HepG2 (cell line): ENCODE data around the gene INTS1. TPM values are rescaled to one million over a fixed set of nuclear protein-coding genes. Genes with fewer than 3 reads are reported as not detected.

Source experiments
- ATAC-seq: fragments of 200-7000 bp; cut with Tn5 transposase; 3 replicates; pipeline ENCODE4 v1.9.1; 2020; ENCODE audit warnings: mild to moderate bottlenecking, moderate library complexity
- BruUV-seq: library from RNA; stranded (reverse); fragments of 400-500 nt; replicated peaks from 2 replicates; lab custom pipeline; 2021; lab: Mats Ljungman, UMichigan
- CTCF ChIA-PET: fragments of 300-600 bp; formaldehyde crosslinking; extraction: SDS; loops from one replicate; lab custom pipeline; 2021; ENCODE audit warnings: low total read pairs, inconsistent platforms, low intra/inter-chr PET ratio; lab: Yijun Ruan, JAX
- POLR2A ChIA-PET: fragments of 350-600 bp; sonication (Branson Sonifier 250); formaldehyde crosslinking; loops from one replicate; lab custom pipeline; 2020; ENCODE audit warnings: antibody characterized with exemption, inconsistent platforms; lab: Yijun Ruan, JAX
- DNase-seq: peaks from one replicate; pipeline ENCODE4 v3.0.0-alpha.2; 2015; ENCODE audit warnings: low spot score
- FAIRE-seq: peaks from 3 replicates; lab custom pipeline; 2011; peaks lifted over from hg19 to GRCh38; lab: Jason Lieb, UNC
- H2AFZ ChIP-seq: one replicate; pipeline ENCODE4 v1.6.1; 2011; ENCODE audit warnings: low read length, inconsistent platforms
- H3K27ac ChIP-seq: fragments of 300-600 bp; 3 replicates; pipeline ENCODE4 v1.8.0; 2011; ENCODE audit warnings: mixed run types, mild to moderate bottlenecking, mixed read lengths, low read length, inconsistent platforms; ENCODE audit not compliant: insufficient read depth; ENCODE audit errors: extremely low read length
- H3K27me3 ChIP-seq, 2 experiments: fragments of 200-600 bp in 1 of 2; 2 replicates in 1 of 2; 3 replicates in 1 of 2; pipeline versions ENCODE4 v1.6.0 to v1.8.0; 2011; ENCODE audit warnings: low read length in 2 of 2, mild to moderate bottlenecking in 2 of 2, moderate library complexity in 2 of 2, inconsistent platforms in 1 of 2; ENCODE audit not compliant: insufficient read depth in 2 of 2, control insufficient read depth in 1 of 2
- H3K36me3 ChIP-seq, 2 experiments: fragments of 200-600 bp in 1 of 2; replicated peaks in 1 of 2; 2 replicates in 1 of 2; 3 replicates in 1 of 2; pipeline versions ENCODE4 v1.5.1 to v1.8.0; 2011; ENCODE audit warnings: low read length in 2 of 2, inconsistent platforms in 1 of 2; ENCODE audit not compliant: insufficient read depth in 2 of 2, control insufficient read depth in 1 of 2
- H3K4me1 ChIP-seq: 2 replicates; pipeline ENCODE4 v1.5.1; 2012; ENCODE audit warnings: low read length, inconsistent platforms; ENCODE audit not compliant: insufficient read depth
- H3K4me2 ChIP-seq: 2 replicates; pipeline ENCODE4 v1.6.0; 2011; ENCODE audit warnings: low read depth, low read length, inconsistent platforms
- H3K4me3 ChIP-seq, 3 experiments: fragments of 200-600 bp in 1 of 3; sonication (generic), shearing (Covaris generic) in 1 of 3; replicated peaks in 1 of 3; 2 replicates each; pipeline ENCODE4 v1.5.1; 2011 to 2016; ENCODE audit warnings: low read length in 3 of 3, inconsistent platforms in 2 of 3, low read depth in 2 of 3, mild to moderate bottlenecking in 2 of 3, control low read depth in 1 of 3, mixed read lengths in 1 of 3; ENCODE audit not compliant: insufficient read depth in 1 of 3
- H3K79me2 ChIP-seq: one replicate; pipeline ENCODE4 v1.6.1; 2011; ENCODE audit warnings: low read length, inconsistent platforms; ENCODE audit not compliant: insufficient read depth
- H3K9ac ChIP-seq: 2 replicates; pipeline ENCODE4 v1.6.0; 2011; ENCODE audit warnings: mild to moderate bottlenecking, low read depth, low read length, inconsistent platforms; ENCODE audit not compliant: insufficient read depth
- H3K9me3 ChIP-seq: 2 replicates; pipeline ENCODE4 v1.5.1; 2012; ENCODE audit warnings: mild to moderate bottlenecking, low read length
- H4K20me1 ChIP-seq: 2 replicates; pipeline ENCODE4 v1.6.0; 2011; ENCODE audit warnings: inconsistent platforms, mild to moderate bottlenecking, low read length, moderate library complexity; ENCODE audit not compliant: insufficient read depth
- BCL6 ChIP-seq: IDR thresholded peaks from 2 replicates; pipeline ENCODE4 v1.6.1; 2016; ENCODE audit warnings: missing genetic modification reagents, missing compliant biosample characterization
- EED ChIP-seq: sonication (generic); formaldehyde crosslinking; IDR thresholded peaks from 2 replicates; pipeline ENCODE4 v1.5.0; 2020; ENCODE audit warnings: mild to moderate bottlenecking, missing genetic modification reagents
- HES4 ChIP-seq: sonication (generic); formaldehyde crosslinking; IDR thresholded peaks from 2 replicates; pipeline ENCODE4 v1.9.0; 2021; ENCODE audit warnings: mild to moderate bottlenecking, missing genetic modification reagents, borderline replicate concordance
- HNRNPL ChIP-seq: fragments of 200-400 bp; formaldehyde crosslinking; IDR thresholded peaks from 2 replicates; pipeline ENCODE4 v1.6.1; 2017; ENCODE audit warnings: mild to moderate bottlenecking, low read depth, low read length
- PAX8 ChIP-seq: sonication (generic); formaldehyde crosslinking; IDR thresholded peaks from 2 replicates; pipeline ENCODE4 v1.8.0; 2022; ENCODE audit warnings: mild to moderate bottlenecking, missing genetic modification reagents, borderline replicate concordance
- RXRA ChIP-seq: sonication (generic); formaldehyde crosslinking; IDR thresholded peaks from 2 replicates; pipeline ENCODE4 v1.5.1; 2020; ENCODE audit warnings: missing genetic modification reagents
- SIX4 ChIP-seq: sonication (generic); formaldehyde crosslinking; IDR thresholded peaks from 2 replicates; pipeline ENCODE4 v1.4.0; 2020; ENCODE audit warnings: missing genetic modification reagents
- SP140L ChIP-seq: sonication (generic); formaldehyde crosslinking; IDR thresholded peaks from 2 replicates; pipeline ENCODE4 v1.4.0; 2020; ENCODE audit warnings: missing genetic modification reagents, borderline replicate concordance
- ZC3H4 ChIP-seq: sonication (generic); formaldehyde crosslinking; IDR thresholded peaks from 2 replicates; pipeline ENCODE4 v1.4.0; 2020; ENCODE audit warnings: missing genetic modification reagents, borderline replicate concordance
- ZEB1 ChIP-seq: IDR thresholded peaks from 2 replicates; pipeline ENCODE4 v1.6.1; 2012; ENCODE audit warnings: mild to moderate bottlenecking, low read depth, inconsistent platforms; ENCODE audit not compliant: insufficient replicate concordance
- ZNF343 ChIP-seq: sonication (generic); formaldehyde crosslinking; IDR thresholded peaks from 2 replicates; pipeline ENCODE4 v1.4.0; 2020; ENCODE audit warnings: mild to moderate bottlenecking, missing genetic modification reagents
- ZNF547 ChIP-seq: sonication (generic); formaldehyde crosslinking; IDR thresholded peaks from 2 replicates; pipeline ENCODE4 v1.5.1; 2020; ENCODE audit warnings: mild to moderate bottlenecking, missing genetic modification reagents
- ZNF572 ChIP-seq: sonication (generic); formaldehyde crosslinking; IDR thresholded peaks from 2 replicates; pipeline ENCODE4 v1.5.1; 2020; ENCODE audit warnings: mild to moderate bottlenecking, missing genetic modification reagents
- WGBS: methylation state at CpG from one replicate; pipeline ENCODE4 v1.1.6; 2017; ENCODE audit warnings: low lambda C conversion rate; 5-methylcytosine and 5-hydroxymethylcytosine counted together
- in situ Hi-C: cut with HindIII; loops from 2 replicates; pipeline ENCODE4 v1.10.0; 2017; ENCODE audit warnings: low pct_unique_long_range_greater_than_20kb; ENCODE audit not compliant: extremely low pct_ligation_motif_present
- intact Hi-C: fragments of 100-400 bp; cut with micrococcal nuclease; formaldehyde crosslinking; loops from one replicate; pipeline ENCODE4 v1.10.0; 2022; ENCODE audit not compliant: unreplicated experiment
- polyA plus RNA-seq, 8 experiments: library from polyadenylated mRNA; depleted of rRNA in 3 of 8; stranded (reverse) in 7 of 8; unstranded in 1 of 8; fragments of >200 nt; fragmentation: Illumina TruSeq in 4 of 8; extraction: Trizol in 4 of 8; gene quantifications; 2 replicates each; pipeline versions ENCODE4 v1.2.1 to v1.2.3, GENCODE V29; 2011 to 2016; ENCODE audit warnings: low read depth in 4 of 8, missing spikeins in 1 of 8, mixed read lengths in 1 of 8; ENCODE audit not compliant: insufficient read depth in 1 of 8
- total RNA-seq, 5 experiments: library from RNA; depleted of rRNA; stranded (reverse); fragments of >200 nt; fragmentation: Illumina TruSeq; extraction: Trizol; gene quantifications; 2 replicates each; pipeline ENCODE4 v1.2.3, GENCODE V29; 2016; ENCODE audit warnings: low read depth in 1 of 5
- TF ChIP-seq, protein P1 (sequence below): sonication (generic); formaldehyde crosslinking; IDR thresholded peaks from 2 replicates; pipeline ENCODE4 v1.4.0; 2020; ENCODE audit warnings: missing genetic modification reagents; ENCODE audit errors: not compliant biosample characterization
- TF ChIP-seq, protein P2 (sequence below): sonication (generic); formaldehyde crosslinking; IDR thresholded peaks from 2 replicates; pipeline ENCODE4 v1.8.0; 2022; ENCODE audit warnings: missing genetic modification reagents, mild to moderate bottlenecking, borderline replicate concordance

Gene INTS1
- total and polyA plus RNA-seq, 2 of the 13 experiments (the other 11 are each of a cell fraction or from before 2014, with no cell fraction given): 13.7 to 29.0 TPM

DNA sequence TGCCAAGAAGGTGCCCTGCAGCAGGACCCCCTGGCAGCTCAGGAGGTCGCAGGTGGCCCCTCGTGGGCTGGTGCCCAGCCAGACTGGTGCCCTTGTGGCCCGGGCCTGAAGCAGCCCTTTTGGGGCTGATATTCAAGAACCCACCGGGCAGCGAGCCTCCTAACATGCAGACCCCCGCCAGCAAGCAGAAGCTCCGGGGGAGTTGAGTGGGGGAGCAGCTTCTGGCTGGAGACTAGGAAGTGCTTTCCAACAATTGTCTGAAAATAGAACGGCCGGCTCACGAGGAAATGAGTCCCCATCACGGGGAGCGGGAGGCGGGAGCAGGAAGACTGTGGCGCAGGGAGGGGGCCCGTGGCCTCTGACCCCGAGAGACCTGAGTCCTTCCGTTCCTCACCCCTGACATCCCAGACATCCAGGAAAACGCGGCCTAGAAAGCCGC lies 9.5 kb upstream of the INTS1 start:
- TF ChIP-seq EED (CRISPR knock-in tag) (no peak), HNRNPL (0 out of 2 replicates have a peak, but pooled peaks have one; percentile 39), PAX8 (no peak), HES4 (CRISPR knock-in tag) (no peak), ZNF343 (no peak), SP140L (no peak), ZNF547 (CRISPR knock-in tag) (no peak), RXRA (no peak), BCL6 (CRISPR knock-in tag) (peak; percentile 32; the same call in 1 of the 2 replicates), ZC3H4 (CRISPR knock-in tag) (no peak), ZEB1 (no peak), SIX4 (CRISPR knock-in tag) (no peak), ZNF572 (CRISPR knock-in tag) (no peak)
- TF ChIP-seq, protein P1, sequence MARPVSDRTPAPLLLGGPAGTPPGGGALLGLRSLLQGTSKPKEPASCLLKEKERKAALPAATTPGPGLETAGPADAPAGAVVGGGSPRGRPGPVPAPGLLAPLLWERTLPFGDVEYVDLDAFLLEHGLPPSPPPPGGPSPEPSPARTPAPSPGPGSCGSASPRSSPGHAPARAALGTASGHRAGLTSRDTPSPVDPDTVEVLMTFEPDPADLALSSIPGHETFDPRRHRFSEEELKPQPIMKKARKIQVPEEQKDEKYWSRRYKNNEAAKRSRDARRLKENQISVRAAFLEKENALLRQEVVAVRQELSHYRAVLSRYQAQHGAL (CRISPR knock-in tag): no peak
- TF ChIP-seq, protein P2, sequence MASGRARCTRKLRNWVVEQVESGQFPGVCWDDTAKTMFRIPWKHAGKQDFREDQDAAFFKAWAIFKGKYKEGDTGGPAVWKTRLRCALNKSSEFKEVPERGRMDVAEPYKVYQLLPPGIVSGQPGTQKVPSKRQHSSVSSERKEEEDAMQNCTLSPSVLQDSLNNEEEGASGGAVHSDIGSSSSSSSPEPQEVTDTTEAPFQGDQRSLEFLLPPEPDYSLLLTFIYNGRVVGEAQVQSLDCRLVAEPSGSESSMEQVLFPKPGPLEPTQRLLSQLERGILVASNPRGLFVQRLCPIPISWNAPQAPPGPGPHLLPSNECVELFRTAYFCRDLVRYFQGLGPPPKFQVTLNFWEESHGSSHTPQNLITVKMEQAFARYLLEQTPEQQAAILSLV: no peak
- no peaks in the 10 kb centered on the region for H3K36me3 ChIP-seq
- peaks cover 74% of the 10 kb centered on the region for H3K4me1 ChIP-seq
- no peak overlapping the region for H3K9ac ChIP-seq
- no peak overlapping the region for H2AFZ ChIP-seq
- intact Hi-C loops: no loop called here
- ChIA-PET POLR2A (interaction anchor here (1.0 kb wide), 1 partner anchor 8 kb away, joined by 3 read pairs; no protein-coding TSS in a partner anchor), CTCF (no interaction called here)
- FAIRE-seq: no peak
- no peak for DNase-seq
- no peaks in the 10 kb centered on the region for H4K20me1 ChIP-seq
- H3K4me2 ChIP-seq: no peak overlapping the region; the same call in 1 of the 2 replicates
- H3K27me3 ChIP-seq: peaks cover 0 to 2% of the 10 kb centered on the region in 2 experiments; a peak in 1 of 5 replicates
- ATAC-seq: no peak
- 44% methylated on average over 16 of the region's 20 CpGs for WGBS
- in situ Hi-C loops: no loop called here
- BruUV-seq: no TSS peak
- H3K27ac ChIP-seq: no peak overlapping the region
- no peaks in the 10 kb centered on the region for H3K79me2 ChIP-seq
- H3K4me3 ChIP-seq: no peak overlapping the region
- no peaks in the 10 kb centered on the region for H3K9me3 ChIP-seq
